Eye (tissue), 1 donor: ENCODE data around the gene CLCN5.

Source experiments
- DNase-seq: peaks from one replicate; pipeline ENCODE4 v3.0.0-alpha.2; 2015

CLCN5 gene

DNA sequence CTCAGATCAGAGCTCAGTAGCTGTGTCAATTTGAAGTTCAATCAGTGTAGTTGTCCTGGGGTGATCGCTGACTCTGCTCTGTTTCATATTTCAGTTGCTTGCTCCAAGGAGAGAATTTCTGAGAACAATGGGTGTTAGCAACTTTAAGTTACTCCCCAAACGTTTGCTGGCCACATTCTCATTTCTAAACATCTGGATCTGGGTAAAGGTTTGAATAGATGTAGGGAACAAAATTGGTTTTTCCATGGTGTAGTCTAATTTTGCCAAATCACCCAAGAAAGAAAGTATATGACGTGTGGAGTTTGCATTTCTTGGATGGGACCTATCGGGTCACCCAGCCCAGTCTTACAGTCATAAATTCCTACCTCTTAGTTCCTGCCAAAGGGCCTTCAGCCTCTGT, 174.7 kb downstream of the CLCN5 start:
- DNase-seq = peak; percentile 1

DNA sequence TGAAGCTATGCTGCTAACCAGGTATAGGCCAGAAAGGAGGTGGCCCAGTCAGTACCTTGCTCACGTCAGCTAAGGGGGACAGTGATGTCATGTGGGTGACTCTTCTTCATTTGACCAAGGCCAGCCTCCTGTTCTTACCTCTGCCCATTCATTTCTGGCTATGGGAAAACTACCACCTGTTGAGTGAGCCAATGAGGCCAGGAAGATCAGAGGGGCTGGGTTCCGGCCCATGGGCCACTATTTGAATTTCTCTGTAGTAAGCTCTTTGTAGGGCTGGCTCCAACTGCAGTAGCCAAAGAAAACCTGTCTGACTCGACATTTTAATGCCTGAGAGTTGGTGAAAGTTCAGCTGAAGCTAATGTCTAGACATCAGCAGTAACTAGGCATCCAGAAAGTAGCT, 175.8 kb downstream of the CLCN5 start:
- DNase-seq = no peak

DNA sequence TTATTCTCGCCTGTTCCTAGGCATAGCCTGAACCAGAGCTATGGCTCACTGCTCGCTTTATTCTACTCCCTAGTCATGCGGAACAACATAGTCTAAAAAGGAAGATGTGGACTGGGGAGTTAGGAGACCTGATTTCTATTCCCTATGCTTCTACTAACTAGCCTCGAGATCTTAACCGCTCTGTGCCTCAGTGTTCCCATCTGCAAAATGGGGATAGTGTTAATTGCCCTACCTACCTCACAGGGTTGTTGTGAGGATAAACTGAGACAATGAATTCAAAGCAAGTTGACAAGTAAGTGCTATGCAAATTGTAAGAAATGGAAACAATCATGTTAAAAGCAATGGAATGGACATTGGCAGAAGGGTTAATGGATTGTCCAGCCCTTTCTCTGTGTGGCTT, 176.4 kb downstream of the CLCN5 start:
- no peak for DNase-seq

DNA sequence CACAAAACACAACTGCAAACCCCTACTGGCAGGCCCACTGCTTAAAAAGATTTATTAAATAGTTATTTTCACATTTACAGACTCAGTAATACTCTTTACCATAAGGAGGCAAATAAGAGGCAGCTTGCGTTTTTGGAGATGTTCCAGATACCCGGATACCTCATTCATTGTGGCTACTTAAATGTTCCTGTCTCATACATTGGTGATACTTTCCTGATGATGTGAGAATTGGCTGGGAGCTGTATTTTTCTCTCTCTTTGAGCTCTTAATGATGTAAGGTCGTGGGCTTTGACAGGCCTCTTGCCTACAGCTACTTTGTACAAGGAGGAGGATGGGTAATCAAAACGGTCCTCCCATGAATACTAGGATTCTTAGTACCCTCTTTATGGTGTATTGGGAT, 176.9 kb downstream of the CLCN5 start:
- no peak for DNase-seq

DNA sequence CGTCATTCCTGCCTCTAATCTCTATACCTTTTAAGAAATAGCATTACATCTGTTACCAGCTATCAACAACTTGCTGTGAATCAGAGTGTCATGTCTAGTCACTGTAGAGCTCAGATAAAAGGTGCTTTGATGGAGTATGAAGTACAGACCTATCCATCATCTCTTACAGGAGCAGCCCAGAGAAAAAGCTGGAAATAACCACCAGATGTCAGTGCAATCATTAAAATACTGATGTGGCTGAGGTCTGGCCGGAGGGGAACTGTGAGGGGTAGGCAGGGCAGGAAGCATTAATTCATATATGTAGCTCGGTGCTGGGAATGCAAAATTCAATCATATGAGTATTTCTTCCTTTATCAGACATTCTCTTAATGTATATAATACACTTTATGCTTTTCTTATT, 177.8 kb downstream of the CLCN5 start:
- peak; percentile 44 for DNase-seq

DNA sequence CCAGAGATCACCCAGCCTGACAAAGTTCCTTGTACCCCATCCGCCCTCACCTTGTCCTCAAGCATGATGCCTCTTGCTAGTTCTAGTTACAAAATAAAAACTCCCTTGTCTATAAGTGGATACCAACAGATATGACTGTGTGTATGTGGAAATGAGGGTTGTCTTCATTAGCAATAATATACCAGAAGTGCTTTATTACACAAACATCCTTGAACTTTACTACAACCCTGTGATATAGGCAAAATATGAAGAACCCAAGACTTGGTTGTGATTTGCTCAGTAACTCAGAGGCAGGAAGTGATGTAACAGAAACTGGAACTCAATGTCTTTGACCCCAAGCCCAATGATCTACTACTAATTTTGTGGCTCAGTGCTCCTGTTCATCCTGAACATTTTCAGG, 180.8 kb downstream of the CLCN5 start:
- no peak for DNase-seq

DNA sequence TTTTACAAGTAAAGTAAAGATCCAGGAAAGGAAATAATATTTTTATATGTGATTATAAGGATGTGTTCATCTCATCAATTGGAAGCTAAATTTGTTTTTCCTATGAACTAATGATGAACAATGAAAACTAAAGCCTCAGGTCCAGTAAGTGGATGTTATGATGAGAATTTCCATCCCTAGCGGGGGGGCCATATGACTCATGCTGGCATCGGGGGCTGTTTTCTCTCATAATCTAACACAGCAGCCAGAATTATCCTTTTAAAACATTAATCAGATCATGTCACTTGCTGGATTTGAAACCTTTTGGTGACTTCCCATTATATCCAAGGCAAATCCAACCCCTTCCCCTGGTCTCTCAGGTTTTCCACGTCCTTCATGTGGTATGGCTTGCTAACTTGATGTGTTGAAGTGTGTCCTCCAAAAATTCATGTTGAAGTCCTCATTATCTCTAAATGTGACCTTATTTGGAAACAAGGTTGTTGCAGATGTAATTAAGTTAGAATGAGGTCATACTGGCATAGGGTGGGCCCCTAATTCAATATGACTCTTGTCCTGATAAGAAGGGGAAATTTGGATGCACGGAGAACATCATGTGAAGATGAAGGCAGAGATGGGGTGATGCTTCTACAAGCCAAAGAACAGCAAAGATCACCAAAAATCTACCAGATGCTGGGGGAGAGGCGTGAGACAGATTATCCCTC, 181.6 kb downstream of the CLCN5 start:
- no peak for DNase-seq

DNA sequence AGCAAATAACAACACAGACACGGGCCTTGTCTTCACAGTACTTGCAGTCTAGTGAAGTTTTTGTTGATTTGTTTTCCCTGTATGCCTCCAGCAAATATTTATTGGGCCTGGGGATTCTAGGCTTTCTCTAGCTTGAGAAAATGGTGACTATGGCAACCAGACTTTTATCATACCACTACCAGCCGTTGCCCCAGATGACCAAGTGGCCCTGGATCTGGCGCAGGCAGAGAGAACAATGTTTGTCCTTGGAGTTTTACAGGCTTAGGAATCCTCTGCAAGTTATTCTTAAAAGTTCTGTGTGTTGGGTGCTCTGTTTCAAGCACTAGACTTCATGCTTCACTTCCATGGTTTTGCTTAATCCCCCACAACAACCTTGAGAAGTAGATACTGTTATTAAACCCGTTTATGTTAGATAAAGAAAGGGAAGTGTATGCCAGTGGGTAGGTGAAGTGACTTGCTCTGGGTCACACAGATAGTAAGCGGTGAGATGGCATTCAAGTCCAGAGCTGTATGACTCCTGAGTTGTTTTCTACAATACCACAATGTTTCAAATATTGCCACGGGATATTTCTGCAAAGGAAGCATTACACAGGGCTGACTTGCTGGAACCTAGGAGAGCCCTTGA, 183.8 kb downstream of the CLCN5 start:
- DNase-seq = no peak

DNA sequence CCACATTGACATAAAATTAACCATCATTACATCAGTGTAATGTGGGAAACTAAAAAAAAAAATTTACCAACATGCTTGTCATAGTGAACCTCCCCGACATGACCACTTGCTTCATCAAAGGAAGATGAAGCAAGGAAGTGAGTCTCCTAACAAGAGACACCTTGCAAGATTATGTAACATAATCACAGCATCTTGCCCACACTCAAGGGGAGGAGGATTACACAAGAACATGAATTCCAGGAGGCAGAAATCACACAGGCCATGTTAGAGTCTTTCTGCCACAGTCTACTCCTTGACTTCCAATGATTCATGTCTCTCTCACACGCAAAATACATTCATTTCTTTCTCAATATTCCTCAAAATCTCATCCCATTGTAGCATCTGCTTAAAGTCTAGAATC, 185.1 kb downstream of the CLCN5 start:
- DNase-seq = no peak

DNA sequence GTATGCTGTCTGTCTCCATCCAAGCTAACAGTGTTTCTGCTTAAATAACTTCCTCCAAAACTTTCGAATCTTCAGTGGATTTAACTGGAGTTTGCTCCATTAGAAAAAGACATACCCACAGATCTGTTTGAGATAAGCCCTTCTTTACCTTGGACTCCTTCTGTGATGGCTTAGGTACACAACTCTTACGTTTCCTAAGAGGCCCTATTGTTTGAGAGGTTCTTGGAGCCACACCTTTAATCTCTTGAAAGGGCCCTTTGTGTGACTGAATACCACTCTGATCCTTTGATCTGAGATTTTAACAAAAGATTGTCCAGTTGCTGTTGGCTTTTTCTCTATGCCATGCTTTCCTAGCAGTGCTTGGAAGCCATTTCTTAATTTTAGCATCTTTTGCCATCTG, 185.9 kb downstream of the CLCN5 start:
- DNase-seq = no peak

DNA sequence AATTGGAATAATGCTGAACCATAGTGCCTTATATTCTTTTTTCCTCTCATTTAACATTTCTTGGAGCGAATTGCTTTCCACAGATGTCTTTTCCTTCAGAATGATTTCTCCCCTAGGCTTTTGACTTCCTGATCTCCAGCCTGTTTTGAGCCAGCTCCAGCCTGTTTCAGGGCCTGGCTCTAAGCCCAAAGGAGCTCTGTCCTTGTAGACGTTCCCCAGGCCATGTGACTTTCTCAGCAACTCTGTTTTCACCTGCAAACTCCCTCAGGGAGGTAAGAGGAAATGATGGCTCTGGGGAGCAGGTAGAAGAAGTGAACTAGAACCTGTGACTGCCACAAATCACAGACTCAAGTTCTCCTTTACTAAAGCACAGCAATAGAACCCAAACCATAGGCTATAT, 189.3 kb downstream of the CLCN5 start:
- no peak for DNase-seq

DNA sequence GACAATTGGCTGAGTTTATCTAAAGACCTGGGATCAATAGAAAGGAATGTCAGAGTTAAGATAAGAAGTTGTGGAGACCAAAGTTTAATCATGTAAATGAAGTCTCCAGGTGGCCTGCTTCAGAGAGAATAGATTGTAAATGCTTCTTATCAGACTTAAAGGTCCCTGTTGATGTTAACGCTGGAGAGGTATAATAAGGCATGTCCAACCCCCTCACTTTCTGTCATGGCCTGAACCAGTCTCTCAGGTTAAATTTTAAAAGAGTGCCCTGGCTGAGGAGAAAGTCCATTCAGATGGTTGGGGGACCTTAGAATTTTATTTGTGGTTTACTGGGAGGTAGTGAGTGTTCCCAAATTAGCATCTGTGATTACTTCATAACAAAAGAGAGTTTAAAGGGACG, 191.7 kb downstream of the CLCN5 start:
- DNase-seq = no peak

DNA sequence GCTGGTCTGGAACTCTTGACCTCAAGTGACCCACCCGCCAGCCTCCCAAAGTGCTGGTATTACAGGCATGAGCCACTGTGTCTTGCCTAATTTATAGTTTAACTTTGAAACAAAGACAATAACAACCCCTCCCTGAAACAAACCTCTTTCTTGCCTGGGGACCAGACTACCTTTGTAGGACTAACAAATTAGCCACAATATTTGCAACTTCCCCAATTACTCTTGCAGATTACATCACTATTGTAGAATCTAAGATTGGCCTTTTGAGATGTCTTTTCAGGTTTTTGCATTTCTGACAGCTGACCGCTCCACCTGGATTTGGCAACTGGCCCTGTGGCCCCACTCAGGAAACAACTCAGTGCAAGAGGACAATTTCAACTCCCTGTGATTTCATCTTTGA, 193.6 kb downstream of the CLCN5 start:
- no peak for DNase-seq

DNA sequence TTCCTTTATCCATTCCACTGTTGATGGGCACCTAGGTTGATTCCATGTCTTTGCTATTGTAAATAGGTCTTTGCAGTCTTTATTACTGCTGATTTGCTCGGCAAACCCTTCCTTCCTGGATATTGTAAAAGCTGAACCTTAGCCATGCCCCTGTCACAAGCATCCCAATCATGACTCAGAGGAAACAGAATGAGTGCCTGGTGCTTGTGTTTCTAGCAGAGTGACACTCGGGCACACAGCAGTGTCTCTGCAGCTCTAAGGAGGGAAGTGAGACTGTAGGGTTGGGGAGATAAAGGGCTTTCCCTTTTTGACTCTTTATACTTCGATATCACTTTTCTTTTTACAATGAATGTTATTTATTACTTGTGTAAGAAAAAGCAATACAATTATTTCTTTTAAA, 195.1 kb downstream of the CLCN5 start:
- no peak for DNase-seq

DNA sequence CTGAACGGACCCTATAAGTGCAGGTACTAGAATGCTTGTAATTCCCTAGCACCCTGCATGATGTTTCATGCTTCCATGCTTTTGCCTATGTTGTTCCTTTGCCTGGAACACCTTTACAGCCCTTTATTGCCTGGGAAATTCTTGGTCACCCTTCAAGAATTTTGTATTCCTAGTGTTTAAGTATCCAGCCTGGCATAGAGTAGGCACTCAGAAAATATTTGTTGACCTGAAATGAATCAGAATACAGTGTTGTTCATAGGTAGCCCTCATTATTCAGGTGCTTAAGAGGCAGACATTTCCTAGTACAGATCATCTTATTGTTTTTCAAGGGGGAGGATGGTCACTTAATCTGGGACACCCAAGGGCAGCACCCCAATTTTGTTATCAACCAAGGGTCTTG, 203.1 kb downstream of the CLCN5 start:
- no peak for DNase-seq

DNA sequence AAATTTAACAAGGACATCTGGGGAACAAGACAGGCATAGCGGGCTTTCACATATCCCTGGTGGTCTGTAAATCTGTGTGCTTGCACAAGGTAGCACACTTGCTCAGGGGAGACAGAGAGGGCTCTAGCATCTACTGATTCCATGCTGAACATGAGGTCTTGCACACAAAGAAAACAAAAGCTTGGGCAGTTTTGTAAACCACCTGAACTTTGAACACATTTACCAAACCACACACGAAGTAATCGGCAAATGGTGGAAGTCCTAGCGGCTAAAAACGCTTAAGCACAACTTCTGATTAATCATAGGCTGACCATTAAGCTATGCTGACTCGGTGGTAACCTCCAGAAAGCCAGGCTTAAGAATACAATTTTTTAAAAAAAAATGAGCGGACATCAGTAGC, 225.6 kb downstream of the CLCN5 start:
- DNase-seq = no peak
